Neuronal stem cell (in vitro differentiated cells): ENCODE results near the gene SRCIN1.
A peak's percentile ranks its signal among the peaks of the same experiment; 100 is the strongest.

Source experiments
- DNase-seq: peaks from one replicate; pipeline ENCODE4 v3.0.0-alpha.2; 2013; ENCODE audit warnings: low spot score
- H2AFZ ChIP-seq: one replicate; pipeline ENCODE4 v1.6.1; 2013; ENCODE audit warnings: mild to moderate bottlenecking, low read length, inconsistent platforms
- H2AK5ac ChIP-seq: 2 replicates; pipeline ENCODE4 v1.6.1; 2013; ENCODE audit warnings: low read depth, mild to moderate bottlenecking, inconsistent platforms, low read length, moderate library complexity, mixed read lengths
- H2BK120ac ChIP-seq: 2 replicates; pipeline ENCODE4 v1.6.1; 2013; ENCODE audit warnings: low read depth, mild to moderate bottlenecking, inconsistent platforms, low read length, moderate library complexity, mixed read lengths
- H2BK12ac ChIP-seq: one replicate; pipeline ENCODE4 v1.6.1; 2013; ENCODE audit warnings: low read length, inconsistent platforms
- H2BK15ac ChIP-seq: 2 replicates; pipeline ENCODE4 v1.6.1; 2013; ENCODE audit warnings: mild to moderate bottlenecking, low read length, inconsistent platforms, mixed read lengths
- H2BK5ac ChIP-seq: one replicate; pipeline ENCODE4 v1.6.1; 2013; ENCODE audit warnings: inconsistent platforms, mild to moderate bottlenecking, low read length, moderate library complexity
- H3K14ac ChIP-seq: one replicate; pipeline ENCODE4 v1.6.1; 2013; ENCODE audit warnings: low read length, inconsistent platforms
- H3K18ac ChIP-seq: 2 replicates; pipeline ENCODE4 v1.6.1; 2013; ENCODE audit warnings: low read length, inconsistent platforms
- H3K23ac ChIP-seq: 2 replicates; pipeline ENCODE4 v1.6.1; 2013; ENCODE audit warnings: low read depth, mild to moderate bottlenecking, mixed read lengths, low read length, inconsistent platforms; ENCODE audit not compliant: poor library complexity
- H3K27ac ChIP-seq: replicated peaks from 3 replicates; pipeline ENCODE4 v1.5.1; 2013; ENCODE audit warnings: low read length, inconsistent platforms
- H3K27me3 ChIP-seq, 3 experiments: 2 replicates each; pipeline ENCODE4 v1.6.1; 2013; ENCODE audit warnings: low read length in 3 of 3, mild to moderate bottlenecking in 2 of 3, inconsistent platforms in 1 of 3, low read depth in 1 of 3, mixed read lengths in 1 of 3, moderate library complexity in 1 of 3; ENCODE audit not compliant: control insufficient read depth in 3 of 3, insufficient read depth in 3 of 3
- H3K36me3 ChIP-seq, 2 donors: replicated peaks in 1 of 2; 2 replicates each; pipeline ENCODE4 v1.6.1; 2013; ENCODE audit warnings: low read length in 2 of 2; ENCODE audit not compliant: control insufficient read depth in 2 of 2, insufficient read depth in 2 of 2
- H3K4ac ChIP-seq: 2 replicates; pipeline ENCODE4 v1.6.1; 2013; ENCODE audit warnings: inconsistent platforms, mild to moderate bottlenecking, low read length, moderate library complexity
- H3K4me1 ChIP-seq, 2 donors: 1 replicate in 1 of 2; 2 replicates in 1 of 2; pipeline ENCODE4 v1.6.1; 2013; ENCODE audit warnings: low read length in 2 of 2, low read depth in 1 of 2; ENCODE audit not compliant: control insufficient read depth in 2 of 2, insufficient read depth in 1 of 2
- H3K4me2 ChIP-seq: one replicate; pipeline ENCODE4 v1.6.1; 2013; ENCODE audit warnings: mild to moderate bottlenecking, low read length, inconsistent platforms; ENCODE audit not compliant: insufficient read depth, poor library complexity, severe bottlenecking
- H3K4me3 ChIP-seq, 2 donors: 2 replicates each; pipeline ENCODE4 v1.5.1; 2013; ENCODE audit warnings: low read length in 2 of 2, mild to moderate bottlenecking in 2 of 2, inconsistent platforms in 1 of 2, moderate library complexity in 1 of 2
- H3K79me1 ChIP-seq: one replicate; pipeline ENCODE4 v1.6.1; 2013; ENCODE audit warnings: low read depth, mild to moderate bottlenecking, inconsistent platforms, low read length, moderate library complexity
- H3K9ac ChIP-seq: one replicate; pipeline ENCODE4 v1.6.1; 2013; ENCODE audit warnings: mild to moderate bottlenecking, low read depth, low read length, inconsistent platforms; ENCODE audit not compliant: poor library complexity
- H3K9me3 ChIP-seq, 2 donors: replicated peaks in 1 of 2; 2 replicates each; pipeline versions ENCODE3 to v1.6.1; 2013; ENCODE audit warnings: low read length in 2 of 2, mild to moderate bottlenecking in 2 of 2, inconsistent platforms in 1 of 2, low read depth in 1 of 2, mixed read lengths in 1 of 2, moderate library complexity in 1 of 2; ENCODE audit not compliant: control insufficient read depth in 2 of 2, insufficient read depth in 1 of 2
- H4K8ac ChIP-seq: one replicate; pipeline ENCODE4 v1.6.1; 2013; ENCODE audit warnings: low read depth, mild to moderate bottlenecking, inconsistent platforms, low read length, moderate library complexity
- H4K91ac ChIP-seq: one replicate; pipeline ENCODE4 v1.6.1; 2013; ENCODE audit warnings: low read length, low read depth, mild to moderate bottlenecking, inconsistent platforms; ENCODE audit not compliant: poor library complexity
- WGBS, 2 donors: extraction: QIAGEN DNeasy Blood & Tissue Kit; methylation state at CpG; one replicate each; pipeline ENCODE4 v1.1.7; 2013; ENCODE audit warnings: missing lambda C conversion rate in 2 of 2, mixed read lengths in 1 of 2; ENCODE audit not compliant: insufficient read length in 2 of 2, insufficient replicate concordance in 1 of 2; ENCODE audit errors: extremely low coverage in 2 of 2; 5-methylcytosine and 5-hydroxymethylcytosine counted together

SRCIN1 gene

DNA sequence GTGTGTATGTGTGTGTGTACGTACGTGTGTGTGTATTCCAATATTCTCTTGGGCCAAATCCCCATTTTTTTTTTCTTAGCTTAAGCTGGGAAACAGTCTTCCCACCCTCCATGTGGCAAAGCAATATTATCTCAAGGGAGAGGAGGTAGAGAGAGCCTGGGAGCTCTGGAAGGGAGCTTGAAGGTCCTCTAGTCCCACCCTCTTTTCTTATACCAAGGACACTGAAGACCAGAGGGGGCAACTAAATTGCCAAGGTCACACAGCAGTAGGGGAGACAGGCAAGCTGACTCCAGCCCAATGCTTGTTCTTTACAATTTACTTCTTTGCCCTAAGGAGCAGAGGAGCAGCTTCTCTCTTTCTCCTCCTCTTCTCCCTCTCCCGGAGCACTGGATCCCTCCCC is 6.8 kb downstream of the SRCIN1 start:
- no peaks in the 10 kb centered on the region for H3K36me3 ChIP-seq
- no peaks in the 10 kb centered on the region for H3K27me3 ChIP-seq
- H4K8ac ChIP-seq, result no peak overlapping the region
- peaks cover 9% of the 10 kb centered on the region for H3K79me1 ChIP-seq
- no peak overlapping the region for H4K91ac ChIP-seq
- H2AFZ ChIP-seq, result no peak overlapping the region
- no peak overlapping the region for H3K27ac ChIP-seq
- H3K4ac ChIP-seq, result no peak overlapping the region
- no peak overlapping the region for H2BK120ac ChIP-seq
- no CpG with 5 or more reads among the region's 3 CpGs for WGBS, 2 donors
- H3K4me3 ChIP-seq, result no peak overlapping the region
- peaks cover 36 to 41% of the 10 kb centered on the region in 2 donors for H3K4me1 ChIP-seq
- no peak overlapping the region for H3K9ac ChIP-seq
- no peak overlapping the region for H2AK5ac ChIP-seq
- no peak for DNase-seq
- no peak overlapping the region for H3K4me2 ChIP-seq
- H3K14ac ChIP-seq, result no peak overlapping the region
- H2BK15ac ChIP-seq, result peak overlapping the region; percentile 51
- H3K18ac ChIP-seq, result no peak overlapping the region
- no peaks in the 10 kb centered on the region for H3K9me3 ChIP-seq
- H2BK12ac ChIP-seq, result no peak overlapping the region
- no peak overlapping the region for H3K23ac ChIP-seq
- H2BK5ac ChIP-seq, result no peak overlapping the region

DNA sequence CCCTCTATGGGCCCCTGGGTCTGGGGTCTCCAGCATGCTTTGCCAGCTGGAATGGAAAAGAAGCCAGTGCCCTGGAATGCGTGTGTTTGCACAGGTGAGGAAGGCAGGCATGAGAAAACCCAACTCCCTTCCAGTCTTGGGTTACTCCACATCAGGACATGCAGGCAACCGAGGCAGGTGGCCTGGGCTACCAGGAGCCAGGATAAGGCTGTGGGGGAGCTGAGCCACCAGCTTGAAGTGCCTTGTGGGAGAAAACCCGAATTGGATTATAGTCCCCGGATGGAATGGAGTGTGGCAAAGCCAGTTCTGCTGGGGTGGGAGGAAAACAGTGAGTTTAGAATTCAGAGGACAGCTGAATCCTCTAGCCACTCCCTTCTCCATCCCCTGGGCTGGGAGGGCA is 7.2 kb downstream of the SRCIN1 start:
- H2BK15ac ChIP-seq, result no peak overlapping the region
- H3K4me2 ChIP-seq, result no peak overlapping the region
- H3K9me3 ChIP-seq, result no peaks in the 10 kb centered on the region
- no peak overlapping the region for H2AK5ac ChIP-seq
- no peak overlapping the region for H3K14ac ChIP-seq
- no peak overlapping the region for H2BK12ac ChIP-seq
- H3K4ac ChIP-seq, result no peak overlapping the region
- H2BK120ac ChIP-seq, result no peak overlapping the region
- no CpG with 5 or more reads among the region's 4 CpGs for WGBS, 2 donors
- peaks cover 36 to 38% of the 10 kb centered on the region in 2 donors for H3K4me1 ChIP-seq
- H3K9ac ChIP-seq, result no peak overlapping the region
- H3K27me3 ChIP-seq, result no peaks in the 10 kb centered on the region
- H3K23ac ChIP-seq, result no peak overlapping the region
- H2AFZ ChIP-seq, result no peak overlapping the region
- H3K79me1 ChIP-seq, result peaks cover 9% of the 10 kb centered on the region
- no peaks in the 10 kb centered on the region for H3K36me3 ChIP-seq
- no peak overlapping the region for H3K4me3 ChIP-seq
- H4K8ac ChIP-seq, result no peak overlapping the region
- H3K18ac ChIP-seq, result no peak overlapping the region
- peak; percentile 87 for DNase-seq
- no peak overlapping the region for H4K91ac ChIP-seq
- H3K27ac ChIP-seq, result no peak overlapping the region
- H2BK5ac ChIP-seq, result no peak overlapping the region

DNA sequence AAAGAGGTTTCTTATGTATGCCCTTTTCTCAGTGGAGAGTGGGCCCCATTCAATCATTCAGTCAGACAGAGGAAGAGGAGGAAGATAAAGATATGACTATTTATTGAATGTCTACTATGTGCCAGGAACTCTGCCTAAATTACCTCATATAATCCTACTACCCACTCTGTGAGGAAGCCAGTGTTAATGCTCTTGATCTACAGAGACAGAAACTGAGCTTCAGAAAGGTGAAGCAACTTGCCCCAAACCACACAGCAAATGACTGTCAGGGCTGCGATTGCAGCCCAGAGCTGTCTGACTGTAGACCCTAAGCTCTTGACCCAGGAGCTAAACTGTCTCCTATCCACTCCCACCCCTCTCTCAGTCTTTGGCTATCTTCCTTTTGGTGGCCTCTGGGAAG is 8.4 kb downstream of the SRCIN1 start:
- no peak overlapping the region for H2AK5ac ChIP-seq
- H3K14ac ChIP-seq, result no peak overlapping the region
- no peak overlapping the region for H3K4me2 ChIP-seq
- peaks cover 7% of the 10 kb centered on the region for H3K79me1 ChIP-seq
- no peak overlapping the region for H3K9ac ChIP-seq
- H3K18ac ChIP-seq, result no peak overlapping the region
- H3K9me3 ChIP-seq, result no peaks in the 10 kb centered on the region
- no peak overlapping the region for H2AFZ ChIP-seq
- no CpG with 5 or more reads among the region's 1 CpG for WGBS, 2 donors
- H2BK120ac ChIP-seq, result no peak overlapping the region
- H3K4me3 ChIP-seq, result no peak overlapping the region
- H3K4ac ChIP-seq, result no peak overlapping the region
- H3K27ac ChIP-seq, result no peak overlapping the region
- H3K27me3 ChIP-seq, result no peaks in the 10 kb centered on the region
- no peak overlapping the region for H4K8ac ChIP-seq
- peaks cover 26 to 31% of the 10 kb centered on the region in 2 donors for H3K4me1 ChIP-seq
- no peaks in the 10 kb centered on the region for H3K36me3 ChIP-seq
- no peak overlapping the region for H2BK15ac ChIP-seq
- H2BK5ac ChIP-seq, result no peak overlapping the region
- no peak overlapping the region for H4K91ac ChIP-seq
- no peak for DNase-seq
- no peak overlapping the region for H2BK12ac ChIP-seq
- no peak overlapping the region for H3K23ac ChIP-seq

DNA sequence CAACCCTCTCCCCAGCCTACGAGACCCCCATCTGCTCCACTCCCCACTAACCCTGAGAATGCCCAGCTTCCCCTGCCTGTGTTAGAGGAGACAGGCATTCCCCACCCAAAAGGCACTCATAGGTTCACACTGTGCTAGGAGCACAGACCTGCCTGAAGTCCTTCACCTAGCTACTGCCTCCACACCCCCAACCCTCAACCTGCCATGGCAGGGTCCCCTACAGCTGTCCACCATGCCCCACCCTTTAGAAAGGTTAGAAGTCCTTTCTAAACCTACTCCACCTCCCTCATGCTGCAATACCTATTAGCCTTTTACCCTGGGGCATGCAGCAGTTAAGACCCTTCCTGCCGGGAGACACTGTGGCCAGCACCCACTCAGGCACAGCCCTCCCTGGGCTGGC is 9.1 kb downstream of the SRCIN1 start:
- Histone ChIP-seq H2BK15ac (no peak overlapping the region), H4K8ac (no peak overlapping the region), H3K18ac (peak overlapping the region; percentile 49), H3K9me3 (no peaks in the 10 kb centered on the region), H3K27me3 (no peaks in the 10 kb centered on the region), H2BK12ac (no peak overlapping the region), H2BK5ac (no peak overlapping the region), H4K91ac (no peak overlapping the region), H2AK5ac (no peak overlapping the region), H3K4ac (no peak overlapping the region), H3K23ac (no peak overlapping the region), H3K27ac (no peak overlapping the region), H3K79me1 (peaks cover 7% of the 10 kb centered on the region), H3K14ac (no peak overlapping the region), H3K9ac (no peak overlapping the region), H2AFZ (no peak overlapping the region), H3K36me3 (no peaks in the 10 kb centered on the region), H3K4me3 (no peak overlapping the region), H3K4me2 (no peak overlapping the region), H2BK120ac (no peak overlapping the region), H3K4me1 (peaks cover 21 to 28% of the 10 kb centered on the region in 2 donors)
- no CpG with 5 or more reads among the region's 2 CpGs for WGBS, 2 donors
- no peak for DNase-seq
